AG08395 (cell line): ENCODE results near the gene NMNAT3.

ENCODE experiments used
- DNase-seq: peaks from one replicate; pipeline ENCODE4 v3.0.0; 2012; ENCODE audit warnings: mixed read lengths, low spot score

NMNAT3 gene

GRCh38 chr3:139521144-139521543, 156.6 kb downstream of the NMNAT3 start:
- DNase-seq = no peak

GRCh38 chr3:139519998-139520737, 157.6 kb downstream of the NMNAT3 start:
- DNase-seq = no peak

- DNase-seq = no peak
Observed at GRCh38 chr3:139518926-139519842, 158.6 kb downstream of the NMNAT3 start.

GRCh38 chr3:139518306-139518705, 159.5 kb downstream of the NMNAT3 start:
- no peak for DNase-seq

- no peak for DNase-seq
Observed at GRCh38 chr3:139517321-139518065, 160.3 kb downstream of the NMNAT3 start.

GRCh38 chr3:139514741-139515140, 163.0 kb downstream of the NMNAT3 start:
- no peak for DNase-seq
